Gastroesophageal sphincter (tissue), 3 donors: Measurements from ENCODE around the gene CISH.

Experiments used
- EP300 ChIP-seq: sonication (generic); formaldehyde crosslinking; IDR thresholded peaks from one replicate; pipeline ENCODE4 v1.6.1; 2017; ENCODE audit warnings: antibody characterized with exemption, mild to moderate bottlenecking
- POLR2A ChIP-seq, 2 donors: fragments of 450-650 bp; IDR thresholded peaks; one replicate each; pipeline ENCODE4 v1.6.1; 2017; ENCODE audit warnings: antibody characterized with exemption in 2 of 2, mild to moderate bottlenecking in 2 of 2, moderate library complexity in 1 of 2
- TF ChIP-seq, protein P1 (sequence below), 4 experiments: fragments of 200-600 bp in 2 of 4; fragments of 450-650 bp in 2 of 4; sonication (generic) in 1 of 4; IDR thresholded peaks; one replicate each; pipeline ENCODE4 v1.5.1; 2017 to 2019; ENCODE audit warnings: antibody characterized with exemption in 4 of 4, mild to moderate bottlenecking in 2 of 4, moderate library complexity in 2 of 4

DNA sequence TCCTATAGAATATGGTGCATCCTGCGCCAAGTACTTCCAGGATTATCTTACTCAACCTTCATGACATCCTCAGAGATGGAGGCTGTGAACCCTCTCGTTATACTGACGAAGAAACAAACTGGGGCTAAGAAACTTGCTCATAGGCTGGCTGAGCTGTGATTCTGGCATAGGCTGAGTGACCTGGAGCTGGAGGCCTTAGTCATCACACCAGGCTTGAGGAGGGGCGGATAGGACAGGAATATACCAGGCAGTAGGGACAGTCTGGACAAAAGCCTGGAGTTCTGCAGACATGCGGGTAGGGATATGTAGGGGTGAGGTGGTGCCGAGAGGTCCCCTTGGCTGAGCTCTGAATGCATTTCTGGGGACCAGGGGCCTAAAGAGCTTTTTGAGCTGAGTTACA is 24.2 kb downstream of the CISH start:
- TF ChIP-seq, protein P1, sequence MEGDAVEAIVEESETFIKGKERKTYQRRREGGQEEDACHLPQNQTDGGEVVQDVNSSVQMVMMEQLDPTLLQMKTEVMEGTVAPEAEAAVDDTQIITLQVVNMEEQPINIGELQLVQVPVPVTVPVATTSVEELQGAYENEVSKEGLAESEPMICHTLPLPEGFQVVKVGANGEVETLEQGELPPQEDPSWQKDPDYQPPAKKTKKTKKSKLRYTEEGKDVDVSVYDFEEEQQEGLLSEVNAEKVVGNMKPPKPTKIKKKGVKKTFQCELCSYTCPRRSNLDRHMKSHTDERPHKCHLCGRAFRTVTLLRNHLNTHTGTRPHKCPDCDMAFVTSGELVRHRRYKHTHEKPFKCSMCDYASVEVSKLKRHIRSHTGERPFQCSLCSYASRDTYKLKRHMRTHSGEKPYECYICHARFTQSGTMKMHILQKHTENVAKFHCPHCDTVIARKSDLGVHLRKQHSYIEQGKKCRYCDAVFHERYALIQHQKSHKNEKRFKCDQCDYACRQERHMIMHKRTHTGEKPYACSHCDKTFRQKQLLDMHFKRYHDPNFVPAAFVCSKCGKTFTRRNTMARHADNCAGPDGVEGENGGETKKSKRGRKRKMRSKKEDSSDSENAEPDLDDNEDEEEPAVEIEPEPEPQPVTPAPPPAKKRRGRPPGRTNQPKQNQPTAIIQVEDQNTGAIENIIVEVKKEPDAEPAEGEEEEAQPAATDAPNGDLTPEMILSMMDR (IDR thresholded peaks at IDR 0.05), result no peak
- TF ChIP-seq EP300 (no peak), POLR2A (IDR thresholded peaks at IDR 0.05) (no peak)
